Liver (tissue), 9 donors: ENCODE data around the gene SRP9. TPM values are rescaled to one million over a fixed set of nuclear protein-coding genes. Genes with fewer than 3 reads are reported as not detected.
"Not testable (repeated sequence)": the region's sequence is repeated elsewhere in the genome, so short reads cannot be mapped to it uniquely, and the experiment has no call there.

Source experiments
- DNase-seq: peaks from one replicate; pipeline ENCODE4 v3.0.0-alpha.2; 2017; ENCODE audit warnings: low spot score
- H3K27ac ChIP-seq, 2 donors: one replicate each; pipeline ENCODE4 v1.7.0; 2013; ENCODE audit warnings: inconsistent platforms in 2 of 2, low read length in 2 of 2, control low read depth in 1 of 2, low read depth in 1 of 2, mild to moderate bottlenecking in 1 of 2
- H3K27me3 ChIP-seq, 4 donors: one replicate each; pipeline versions ENCODE4 v1.6.1 to v1.7.0; 2013; ENCODE audit warnings: low read length in 3 of 4, inconsistent platforms in 1 of 4, mild to moderate bottlenecking in 1 of 4, moderate library complexity in 1 of 4; ENCODE audit not compliant: control insufficient read depth in 4 of 4, insufficient read depth in 4 of 4
- H3K36me3 ChIP-seq, 4 donors: one replicate each; pipeline versions ENCODE4 v1.6.1 to v1.7.0; 2013; ENCODE audit warnings: low read length in 3 of 4, mild to moderate bottlenecking in 3 of 4, low read depth in 1 of 4, moderate library complexity in 1 of 4; ENCODE audit not compliant: control insufficient read depth in 4 of 4, insufficient read depth in 3 of 4
- H3K4me1 ChIP-seq, 4 donors: one replicate each; pipeline versions ENCODE4 v1.6.1 to v1.7.0; 2013; ENCODE audit warnings: low read length in 3 of 4, mild to moderate bottlenecking in 3 of 4, moderate library complexity in 1 of 4; ENCODE audit not compliant: control insufficient read depth in 4 of 4, insufficient read depth in 4 of 4
- H3K4me3 ChIP-seq, 3 donors: one replicate each; pipeline versions ENCODE4 v1.6.1 to v1.7.0; 2013; ENCODE audit warnings: low read length in 3 of 3, control low read depth in 1 of 3, low read depth in 1 of 3, mild to moderate bottlenecking in 1 of 3
- H3K9ac ChIP-seq, 2 donors: one replicate each; pipeline ENCODE4 v1.7.0; 2013; ENCODE audit warnings: low read length in 2 of 2, mild to moderate bottlenecking in 2 of 2, moderate library complexity in 2 of 2, control low read depth in 1 of 2, low read depth in 1 of 2
- H3K9me3 ChIP-seq, 4 donors: one replicate each; pipeline versions ENCODE4 v1.6.1 to v1.7.0; 2013; ENCODE audit warnings: low read length in 3 of 4; ENCODE audit not compliant: control insufficient read depth in 4 of 4
- CTCF ChIP-seq: fragments of 150-350 bp; IDR thresholded peaks from 2 replicates; pipeline ENCODE4 v1.5.1; 2017; ENCODE audit warnings: improper control_type of control experiment, low read depth, low read length; ENCODE audit not compliant: missing input control
- FOXA1 ChIP-seq: IDR thresholded peaks from 2 replicates; pipeline ENCODE4 v1.6.1; 2016; ENCODE audit warnings: antibody characterized with exemption
- GABPA ChIP-seq, 2 donors: IDR thresholded peaks in 1 of 2; conservative IDR thresholded peaks in 1 of 2; 2 replicates each; pipeline ENCODE4 v1.6.1; 2016; ENCODE audit warnings: antibody characterized with exemption in 2 of 2, mild to moderate bottlenecking in 1 of 2, moderate library complexity in 1 of 2
- HNF4A ChIP-seq, 2 donors: conservative IDR thresholded peaks; 2 replicates each; pipeline ENCODE4 v1.6.1; 2016; ENCODE audit warnings: antibody characterized with exemption in 2 of 2, mild to moderate bottlenecking in 2 of 2
- HNF4G ChIP-seq: IDR thresholded peaks from 2 replicates; pipeline ENCODE4 v1.6.1; 2016; ENCODE audit warnings: antibody characterized with exemption
- MAX ChIP-seq: IDR thresholded peaks from 2 replicates; pipeline ENCODE4 v1.6.1; 2016; ENCODE audit warnings: antibody characterized with exemption
- NR2F2 ChIP-seq: IDR thresholded peaks from 2 replicates; pipeline ENCODE4 v1.6.1; 2016; ENCODE audit warnings: antibody characterized with exemption
- RAD21 ChIP-seq, 2 donors: IDR thresholded peaks; 2 replicates each; pipeline ENCODE4 v1.6.1; 2016; ENCODE audit warnings: antibody characterized with exemption in 2 of 2, mild to moderate bottlenecking in 2 of 2
- REST ChIP-seq: IDR thresholded peaks from 2 replicates; pipeline ENCODE4 v1.6.1; 2016; ENCODE audit warnings: antibody characterized with exemption, mild to moderate bottlenecking
- RXRA ChIP-seq, 2 donors: IDR thresholded peaks; 2 replicates each; pipeline ENCODE4 v1.6.1; 2017 to 2018; ENCODE audit warnings: antibody characterized with exemption in 2 of 2, mild to moderate bottlenecking in 1 of 2
- TAF1 ChIP-seq: conservative IDR thresholded peaks from 2 replicates; pipeline ENCODE4 v1.6.1; 2016; ENCODE audit warnings: antibody characterized with exemption, mild to moderate bottlenecking
- YY1 ChIP-seq: IDR thresholded peaks from 2 replicates; pipeline ENCODE4 v1.6.1; 2016; ENCODE audit warnings: antibody characterized with exemption, mild to moderate bottlenecking
- ZBTB33 ChIP-seq: IDR thresholded peaks from 2 replicates; pipeline ENCODE4 v1.6.1; 2016; ENCODE audit warnings: antibody characterized with exemption
- WGBS: extraction: QIAGEN DNeasy Blood & Tissue Kit; methylation state at CpG from one replicate; pipeline ENCODE4 v1.1.7; 2013; 5-methylcytosine and 5-hydroxymethylcytosine counted together
- polyA plus RNA-seq, 2 donors: library from polyadenylated mRNA; stranded (reverse) in 1 of 2; unstranded in 1 of 2; fragments of 200-250 nt in 1 of 2; fragments of >200 nt in 1 of 2; fragmentation: Nextera tagmentation in 1 of 2; extraction: Ambion mirVana in 1 of 2; gene quantifications; one replicate each; pipeline versions ENCODE4 v1.2.1 to v1.2.3, GENCODE V29; 2013 to 2015
- total RNA-seq, 2 donors: library from RNA; depleted of rRNA; stranded (reverse); fragments of >200 nt; gene quantifications; one replicate each; pipeline ENCODE4 v1.2.3, GENCODE V29; 2014
- donor health status: healthy.
- donor health status: healthy.
- donor health status: healthy.
- donor health status: healthy.
- donor health status: healthy.

The SRP9 gene
- total and polyA plus RNA-seq, 4 donors = 152 to 179 (median 154) TPM

GRCh38 chr1:225755671-225756319 is 21.8 kb upstream of the SRP9 start:
- Histone ChIP-seq H3K9me3 (no peaks in the 10 kb centered on the region), H3K9ac (no peak overlapping the region), H3K4me3 (no peak overlapping the region), H3K27ac (no peak overlapping the region), H3K4me1 (peaks cover 0 to 8% (median 4%) of the 10 kb centered on the region in 4 donors), H3K27me3 (no peaks in the 10 kb centered on the region), H3K36me3 (no peaks in the 10 kb centered on the region)
- no peak for TF ChIP-seq ZBTB33
- no peak for TF ChIP-seq GABPA (IDR thresholded peaks at IDR 0.05 in 1 of 2, conservative IDR thresholded peaks at IDR 0.05 in 1 of 2)
- no peak for TF ChIP-seq MAX
- TF ChIP-seq YY1 = no peak
- TF ChIP-seq TAF1 = no peak
- TF ChIP-seq REST = no peak
- no peak for TF ChIP-seq CTCF
- no peak for TF ChIP-seq RAD21 (IDR thresholded peaks at IDR 0.05)
- TF ChIP-seq FOXA1 = no peak
- no peak for TF ChIP-seq RXRA (IDR thresholded peaks at IDR 0.05)
- WGBS = 89% methylated on average over 9 of the region's 9 CpGs
- no peak for DNase-seq

- no peak overlapping the region for H3K9ac ChIP-seq
- H3K4me3 ChIP-seq = no peak overlapping the region
- H3K4me1 ChIP-seq = peaks cover 0 to 8% (median 4%) of the 10 kb centered on the region in 4 donors
- TF ChIP-seq MAX = no peak
- no peak for TF ChIP-seq HNF4G
- no peak for TF ChIP-seq REST
- TF ChIP-seq YY1 = no peak
- TF ChIP-seq HNF4A (conservative IDR thresholded peaks at IDR 0.05) = no peak
- TF ChIP-seq NR2F2 = no peak
- no peak for TF ChIP-seq RXRA (IDR thresholded peaks at IDR 0.05)
- TF ChIP-seq FOXA1 = no peak
- DNase-seq = no peak
- WGBS = 83% methylated on average over 10 of the region's 10 CpGs
- H3K36me3 ChIP-seq = no peaks in the 10 kb centered on the region
- no peaks in the 10 kb centered on the region for H3K9me3 ChIP-seq
- no peaks in the 10 kb centered on the region for H3K27me3 ChIP-seq
- H3K27ac ChIP-seq = no peak overlapping the region
Measured at GRCh38 chr1:225757927-225758656, 19.5 kb upstream of the SRP9 start.

- H3K4me1 ChIP-seq, H3K9me3 ChIP-seq, H3K27ac ChIP-seq, H3K4me3 ChIP-seq, H3K36me3 ChIP-seq, H3K9ac ChIP-seq, DNase-seq, H3K27me3 ChIP-seq: not testable (repeated sequence)
- 97% methylated on average over 5 of the region's 5 CpGs for WGBS
Measured at GRCh38 chr1:225759972-225760371, 17.7 kb upstream of the SRP9 start.
